GM12878 (cell line): ENCODE results near the gene CSF2.

Experiments
- BHLHE40 ChIP-seq, 2 experiments: fragments of 450-650 bp in 1 of 2; IDR thresholded peaks; 2 replicates each; pipeline ENCODE4 v1.6.1; 2011 to 2017; ENCODE audit warnings: low read depth in 2 of 2, borderline replicate concordance in 1 of 2, improper control_type of control experiment in 1 of 2, low read length in 1 of 2, mild to moderate bottlenecking in 1 of 2
- CHD4 ChIP-seq: fragments of 200-600 bp; sonication (generic); IDR thresholded peaks from 2 replicates; pipeline ENCODE4 v1.6.1; 2016; ENCODE audit warnings: mild to moderate bottlenecking
- CTCF ChIP-seq, 3 experiments: IDR thresholded peaks in 2 of 3; conservative IDR thresholded peaks in 1 of 3; 2 replicates each; pipeline ENCODE4 v1.5.1; 2011; ENCODE audit warnings: low read depth in 3 of 3, low read length in 3 of 3, mild to moderate bottlenecking in 3 of 3, control low read depth in 2 of 3, moderate library complexity in 2 of 3, inconsistent platforms in 1 of 3, mixed read lengths in 1 of 3; ENCODE audit not compliant: control insufficient read depth in 2 of 3, insufficient read depth in 1 of 3; ENCODE audit errors: extremely low read depth in 1 of 3
- ELK1 ChIP-seq: IDR thresholded peaks from 2 replicates; pipeline ENCODE4 v1.6.1; 2012; ENCODE audit warnings: low read depth, low read length, improper control_type of control experiment
- KDM1A ChIP-seq: fragments of 200-600 bp; sonication (generic); IDR thresholded peaks from 2 replicates; pipeline ENCODE4 v1.6.1; 2016; ENCODE audit warnings: borderline replicate concordance
- PKNOX1 ChIP-seq: fragments of 450-650 bp; IDR thresholded peaks from 2 replicates; pipeline ENCODE4 v1.6.1; 2016; ENCODE audit warnings: mild to moderate bottlenecking
- POLR2A ChIP-seq: IDR thresholded peaks from 2 replicates; pipeline ENCODE4 v1.6.1; 2011; ENCODE audit warnings: low read depth, mild to moderate bottlenecking, low read length
- RFX5 ChIP-seq: IDR thresholded peaks from 2 replicates; pipeline ENCODE4 v1.6.1; 2011; ENCODE audit warnings: low read depth, low read length, improper control_type of control experiment
- SP1 ChIP-seq: IDR thresholded peaks from one replicate; pipeline ENCODE4 v1.6.1; 2011; ENCODE audit warnings: low read depth, low read length
- SREBF1 ChIP-seq: IDR thresholded peaks from 2 replicates; pipeline ENCODE4 v1.6.1; 2012; ENCODE audit warnings: mild to moderate bottlenecking, low read length
- TCF3 ChIP-seq: IDR thresholded peaks from 2 replicates; pipeline ENCODE4 v1.6.1; 2012; ENCODE audit warnings: low read depth, mild to moderate bottlenecking, low read length, borderline replicate concordance; ENCODE audit not compliant: insufficient read depth
- ZBTB40 ChIP-seq: fragments of 450-650 bp; IDR thresholded peaks from 2 replicates; pipeline ENCODE4 v1.6.1; 2016; ENCODE audit warnings: mild to moderate bottlenecking, moderate library complexity, borderline replicate concordance

- TF ChIP-seq CTCF (IDR thresholded peaks at IDR 0.05 in 2 of 3, conservative IDR thresholded peaks at IDR 0.05 in 1 of 3; ENCODE audit: control insufficient read depth in 2 of 3, extremely low read depth in 1 of 3, insufficient read depth in 1 of 3, low read depth in 3 of 3, low read length in 3 of 3) (no peak), KDM1A (no peak), BHLHE40 (IDR thresholded peaks at IDR 0.05; ENCODE audit: borderline replicate concordance in 1 of 2, low read depth in 2 of 2, low read length in 1 of 2) (no peak), CHD4 (no peak), SP1 (no peak), ELK1 (no peak), PKNOX1 (no peak), POLR2A (no peak), TCF3 (no peak), SREBF1 (no peak), RFX5 (no peak), ZBTB40 (no peak)
Measured at GRCh38 chr5:132079619-132080018, 6.0 kb downstream of the CSF2 start.
